GM21515 (cell line): ENCODE measurements around the gene ALG12.
"Not testable (repeated sequence)": the region's sequence is repeated elsewhere in the genome, so short reads cannot be mapped to it uniquely, and the experiment has no call there.

ENCODE experiments used
- ATAC-seq: cut with Tn5 transposase; IDR thresholded peaks from one replicate; pipeline ENCODE4 v1.9.1; 2021; ENCODE audit not compliant: unreplicated experiment

The ALG12 gene

DNA sequence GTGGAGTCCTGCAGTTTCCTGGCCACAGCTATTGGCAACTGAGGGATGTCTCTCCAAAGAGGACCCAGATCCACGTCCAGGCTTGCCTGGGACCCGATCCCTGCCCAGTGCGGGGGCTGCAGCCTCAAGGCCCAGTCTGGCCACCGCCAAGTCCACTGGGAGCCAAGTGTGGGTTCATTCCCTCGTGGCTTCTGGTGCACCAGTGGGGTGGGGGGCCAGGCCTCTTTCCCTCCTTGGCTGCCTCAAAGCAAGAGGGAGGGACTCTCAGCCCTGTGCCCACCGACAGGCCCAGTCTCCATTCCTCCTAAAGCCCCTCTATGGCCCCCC, 29.0 kb upstream of the ALG12 start:
- ATAC-seq: no peak

GRCh38 chr22:49946612-49947295, 28.5 kb upstream of the ALG12 start:
- no peak for ATAC-seq

GRCh38 chr22:49945042-49945794, 27.0 kb upstream of the ALG12 start:
- ATAC-seq: not testable (repeated sequence)

DNA sequence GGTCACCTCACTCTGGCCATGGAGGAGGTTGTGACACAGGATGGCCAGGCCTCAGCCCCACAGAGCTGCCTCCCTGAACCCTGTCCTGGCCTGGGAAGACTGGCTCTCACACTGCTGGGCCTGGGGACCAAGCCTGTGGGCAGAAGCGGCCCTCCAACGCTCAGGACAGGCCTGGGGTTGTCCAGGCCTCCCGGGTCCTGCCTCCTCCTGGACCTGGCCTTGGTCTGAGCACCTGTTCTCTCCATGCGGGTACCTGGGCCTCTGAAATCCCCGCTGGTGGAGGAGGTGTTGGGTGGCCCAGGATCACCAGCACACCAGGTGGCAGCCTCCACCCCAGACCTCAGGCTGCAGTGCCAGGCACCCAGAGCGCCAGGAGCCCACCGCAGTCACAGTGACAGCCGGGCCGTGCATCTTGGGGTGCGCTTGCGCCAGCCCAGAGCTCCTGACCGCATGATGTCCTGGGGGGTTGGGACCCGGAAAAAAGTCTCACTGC, 26.2 kb upstream of the ALG12 start:
- ATAC-seq: no peak

DNA sequence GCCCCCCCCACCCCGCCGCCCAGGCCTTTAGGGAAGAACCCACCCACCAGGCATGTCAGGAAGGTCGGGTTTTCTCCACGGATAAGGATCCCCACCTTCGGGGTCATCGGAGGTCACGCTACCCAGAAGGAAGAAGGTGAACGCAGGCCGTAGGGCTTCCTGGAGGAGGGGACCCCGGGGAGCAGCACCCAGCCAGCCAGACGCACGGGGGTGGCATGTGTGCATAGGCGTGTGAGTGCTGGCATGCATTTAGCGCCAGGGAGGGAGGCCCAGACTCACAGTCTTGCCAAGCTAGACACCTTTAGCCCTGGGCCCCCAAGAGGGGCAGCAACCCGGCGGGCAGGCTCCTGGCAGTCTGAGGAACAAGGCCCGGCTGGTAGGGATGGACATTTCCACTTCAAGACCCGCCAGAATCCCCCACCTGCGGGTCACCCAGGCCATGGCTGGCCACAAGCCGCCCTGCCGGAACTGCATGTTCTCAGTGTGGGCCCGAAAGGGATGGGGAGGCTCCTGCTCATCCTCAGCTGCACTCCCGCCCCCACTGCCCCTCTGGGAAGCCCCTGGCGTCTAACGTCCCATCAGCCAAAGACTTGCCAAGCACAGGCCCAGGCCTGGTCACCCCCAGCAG, 25.6 kb upstream of the ALG12 start:
- ATAC-seq: no peak

- ATAC-seq: no peak
Measured at GRCh38 chr22:49943405-49943765, 25.1 kb upstream of the ALG12 start.

DNA sequence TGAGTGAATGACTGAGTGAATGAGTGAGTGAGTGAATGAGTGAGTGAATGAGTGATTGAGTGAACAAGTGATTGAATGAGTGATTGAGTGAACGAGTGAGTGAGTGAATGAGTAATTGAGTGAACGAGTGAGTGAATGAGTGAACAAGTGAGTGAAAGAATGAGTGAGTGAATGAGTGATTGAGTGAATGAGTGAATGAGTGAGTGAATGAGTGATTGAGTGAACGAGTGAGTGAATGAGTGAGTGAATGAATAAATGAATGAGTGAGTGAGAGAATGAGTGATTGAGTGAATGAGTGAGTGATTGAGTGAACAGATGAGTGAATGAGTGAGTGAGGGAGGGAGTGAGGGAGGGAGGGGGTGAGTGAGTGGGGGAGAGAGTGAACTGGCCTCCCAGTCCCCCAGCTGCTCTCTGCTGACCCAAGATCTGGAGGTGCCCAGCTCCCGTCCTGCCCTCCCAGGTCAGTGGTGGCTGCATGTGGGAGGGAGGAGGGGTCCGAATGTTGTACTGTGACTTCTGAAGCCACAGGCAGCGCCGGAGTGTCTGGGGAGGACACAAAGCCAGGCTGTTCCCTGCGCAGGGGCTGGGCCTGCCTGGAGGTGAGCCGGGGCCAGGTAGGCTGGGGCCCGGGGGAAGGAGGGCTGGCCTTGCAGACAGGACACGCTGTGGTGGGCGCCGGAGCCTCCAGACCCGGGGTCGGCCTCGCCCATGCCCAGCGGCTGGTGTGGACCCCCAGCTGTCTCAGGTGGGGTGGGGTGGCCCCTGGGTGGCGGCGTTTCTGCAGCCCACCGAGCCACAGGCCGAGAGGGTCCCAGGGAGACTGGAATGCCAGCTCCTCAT, 24.5 kb upstream of the ALG12 start:
- no peak for ATAC-seq

DNA sequence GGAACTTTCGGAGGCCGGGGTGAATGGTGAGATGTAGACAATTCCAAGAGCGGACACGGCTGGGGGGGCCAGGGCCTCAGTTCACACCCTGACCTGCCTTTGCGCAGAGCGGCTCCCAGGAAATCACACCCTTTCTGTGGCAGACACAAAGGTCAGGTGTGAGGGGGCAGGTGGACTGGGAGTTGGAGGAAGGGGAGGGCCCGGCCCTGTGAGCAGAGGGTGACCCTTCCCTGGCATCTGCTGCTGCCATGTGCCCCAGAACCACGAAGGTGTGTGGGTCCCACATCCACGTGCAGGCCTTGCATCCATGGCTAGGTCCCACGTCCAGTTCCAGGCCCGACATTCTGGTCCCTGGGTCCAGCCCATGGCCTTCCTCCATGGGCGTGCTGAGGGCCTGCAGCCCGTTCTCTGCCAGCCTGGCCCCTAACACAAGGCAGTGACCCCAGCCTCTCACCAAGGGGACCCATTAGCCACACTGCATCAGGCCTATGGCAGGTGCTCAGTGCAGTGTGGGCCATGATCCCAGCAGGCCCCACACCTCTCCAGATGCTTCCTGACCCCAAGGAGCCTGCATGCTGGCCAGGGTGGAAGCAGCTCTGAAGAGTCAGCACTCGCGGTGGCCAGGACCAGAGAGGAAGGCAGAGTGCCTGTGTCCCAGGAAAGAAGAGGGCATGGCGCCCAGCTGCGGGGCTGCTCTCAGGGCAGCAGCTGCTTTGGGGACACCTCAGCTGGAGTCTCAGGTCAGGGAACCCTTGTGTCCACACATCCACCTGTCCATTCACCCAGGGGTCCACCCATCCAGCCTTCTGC, 23.5 kb upstream of the ALG12 start:
- no peak for ATAC-seq

GRCh38 chr22:49938565-49939136, 20.4 kb upstream of the ALG12 start:
- ATAC-seq: no peak

DNA sequence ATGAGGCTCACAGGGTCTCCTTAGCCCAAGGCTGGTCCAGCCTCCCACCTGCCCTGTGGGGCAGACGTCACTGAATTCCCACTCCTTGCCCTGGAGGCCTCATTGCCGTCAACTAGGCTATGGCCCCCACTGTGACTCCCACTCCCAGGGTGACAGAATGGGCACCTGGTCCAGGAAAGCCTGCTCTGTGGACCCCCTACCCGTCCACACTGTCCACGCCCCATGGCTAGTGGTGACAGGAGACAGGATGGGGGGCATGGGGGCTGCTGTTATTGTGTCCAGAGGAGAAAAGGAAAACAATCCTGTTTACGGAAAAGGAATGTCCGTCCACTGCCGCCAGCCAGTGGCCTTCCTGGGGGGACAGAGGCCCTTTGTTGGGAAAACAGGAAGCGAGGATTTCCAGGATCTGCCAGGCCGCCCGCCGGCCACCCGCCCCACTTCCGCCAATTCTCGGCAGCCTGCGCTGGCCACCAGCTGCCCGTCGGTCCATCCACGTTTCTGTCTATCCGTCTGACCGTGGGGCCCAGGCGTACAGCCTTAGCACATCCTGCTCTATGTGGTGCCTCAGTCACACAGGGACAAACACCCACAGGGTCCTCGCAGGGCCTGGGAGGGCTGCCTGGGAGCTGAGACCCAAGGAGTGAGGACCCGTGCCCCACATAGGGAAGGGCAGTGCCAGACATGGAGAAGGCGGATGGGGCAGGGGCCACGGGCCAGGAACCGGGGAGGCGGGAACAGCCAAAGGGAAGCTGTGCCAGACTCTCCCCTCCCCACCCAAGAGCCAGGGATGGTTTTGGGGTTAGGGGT, 19.7 kb upstream of the ALG12 start:
- no peak for ATAC-seq

GRCh38 chr22:49936973-49937757, 18.9 kb upstream of the ALG12 start:
- ATAC-seq: no peak

DNA sequence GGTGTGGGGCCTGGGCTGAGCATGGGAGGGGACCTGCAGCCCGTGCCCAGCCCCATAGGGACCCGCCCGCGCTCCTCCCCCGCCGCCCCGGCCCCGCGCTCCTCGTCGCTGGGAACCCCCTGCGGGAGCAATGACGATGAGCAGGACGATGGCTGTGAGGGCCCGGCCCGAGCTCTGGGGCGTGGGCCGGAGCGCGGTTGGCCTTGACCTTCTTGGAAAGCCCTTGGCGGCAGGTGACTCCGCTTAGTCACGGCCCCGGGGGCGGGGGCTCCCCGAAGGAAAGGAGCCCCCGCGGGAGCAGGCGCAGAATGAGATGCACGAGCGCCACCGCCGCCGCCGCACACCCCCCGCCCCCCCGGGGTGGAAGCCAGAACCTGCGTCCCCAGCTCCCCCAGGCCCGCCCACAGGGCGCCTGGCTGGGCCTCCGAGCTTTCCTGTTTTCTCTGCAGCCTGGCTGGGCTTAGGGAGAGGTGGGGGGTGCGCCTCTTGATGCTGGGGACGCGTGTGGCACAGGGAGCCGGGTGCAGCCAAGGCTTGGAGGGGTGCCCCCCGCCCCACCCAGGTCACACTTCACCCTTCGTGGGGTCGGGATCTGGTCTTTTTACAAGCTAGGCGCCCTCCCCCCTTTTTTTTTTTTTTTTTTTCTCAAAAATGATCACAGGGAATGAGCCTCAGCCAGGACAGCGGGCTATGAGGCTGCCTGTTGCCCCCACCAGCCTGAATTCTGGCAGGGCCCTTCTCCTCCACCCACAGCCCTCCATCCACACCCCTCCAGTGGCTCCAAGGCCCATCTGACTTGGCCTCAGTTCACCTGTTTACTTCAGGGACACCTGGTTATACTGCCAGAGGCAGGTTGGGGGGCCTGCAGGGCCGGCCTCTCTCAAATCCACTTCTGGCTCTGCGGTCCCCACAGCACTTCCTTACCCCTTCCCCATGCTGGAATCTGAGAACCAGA, 18.1 kb upstream of the ALG12 start:
- ATAC-seq: peak; percentile 57

- ATAC-seq: no peak
Measured at GRCh38 chr22:49935561-49935960, 17.3 kb upstream of the ALG12 start.

- no peak for ATAC-seq
Measured at GRCh38 chr22:49934891-49935557, 16.8 kb upstream of the ALG12 start.

DNA sequence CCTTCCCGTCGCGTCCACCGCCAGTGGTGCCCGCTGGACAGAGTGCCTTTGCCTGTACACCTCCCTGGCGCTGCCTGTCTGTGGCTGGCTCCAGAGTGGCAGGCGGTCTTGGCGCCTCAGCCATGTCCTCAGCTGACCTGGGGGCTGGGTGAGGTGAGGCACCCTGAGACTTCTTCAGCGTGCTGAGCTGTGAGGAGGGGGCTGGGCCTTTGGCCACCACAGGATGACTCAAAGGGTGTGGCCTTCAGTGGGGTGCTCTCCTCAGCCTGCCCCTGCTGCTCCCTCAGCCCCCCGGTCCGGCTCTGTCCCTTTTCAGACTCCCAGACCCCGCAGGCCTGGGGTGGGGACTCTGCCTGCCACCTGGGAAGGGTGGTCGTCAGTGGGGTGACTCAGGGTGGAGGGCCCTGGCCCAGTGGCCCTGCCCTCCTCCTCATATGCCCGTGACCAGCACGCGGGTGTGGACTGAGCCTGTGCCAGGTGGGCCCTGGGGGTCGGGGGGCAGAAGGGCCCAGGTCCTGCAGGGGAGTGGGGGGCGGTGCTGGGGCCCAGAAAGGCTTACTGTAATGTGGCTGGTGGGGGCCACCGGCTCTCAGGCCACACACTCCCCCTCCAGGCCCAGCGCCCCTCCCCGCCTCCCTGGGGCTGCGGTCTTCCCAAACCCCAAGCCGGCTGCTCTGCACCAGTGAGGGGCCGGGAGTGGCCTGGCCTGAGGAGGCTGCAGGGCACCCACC, 16.1 kb upstream of the ALG12 start:
- ATAC-seq: no peak
